Left cardiac atrium (tissue), 4 donors: Measurements from ENCODE around the gene HBE1. TPM values are rescaled to one million over a fixed set of nuclear protein-coding genes. Genes with fewer than 3 reads are reported as not detected.
"Not testable (repeated sequence)": the region's sequence is repeated elsewhere in the genome, so short reads cannot be mapped to it uniquely, and the experiment has no call there.

Experiments
- ATAC-seq, 2 donors: fragments of 200-7000 bp; cut with Tn5 transposase; one replicate each; pipeline ENCODE4 v1.9.1; 2020; ENCODE audit warnings: mild to moderate bottlenecking in 2 of 2, moderate library complexity in 2 of 2
- DNase-seq: peaks from one replicate; pipeline ENCODE4 v3.0.0-alpha.2; 2020
- intact Hi-C, 2 donors: fragments of 100-400 bp; cut with DNase I; formaldehyde crosslinking; loops; one replicate each; pipeline versions ENCODE4 v1.14.1 to v1.15.1; 2022 to 2023
- long read RNA-seq: library from polyadenylated mRNA; unstranded; transcript quantifications from one replicate; pipeline ENCODE4 v2.0.0, GENCODE V29; 2021
- total RNA-seq, 2 donors: library from RNA; stranded (reverse); fragmentation: NEBNext Ultra II Directional; extraction: Animal tissue kit (Norgen Biotek cat#: 25700); gene quantifications; one replicate each; pipeline ENCODE4 v1.2.1, GENCODE V29; 2021
- donor health status: DM: no; HTN: yes; CAD: no.
- donor health status: DM: no; HTN: yes; CAD: no; lungs with severe emphysema.
- donor health status: DM: yes; HTN: yes; CAD: no.
- donor health status: Dilated cardiomyopathy.

The HBE1 gene
- not detected for total RNA-seq
- long read RNA-seq: 0 reads

DNA sequence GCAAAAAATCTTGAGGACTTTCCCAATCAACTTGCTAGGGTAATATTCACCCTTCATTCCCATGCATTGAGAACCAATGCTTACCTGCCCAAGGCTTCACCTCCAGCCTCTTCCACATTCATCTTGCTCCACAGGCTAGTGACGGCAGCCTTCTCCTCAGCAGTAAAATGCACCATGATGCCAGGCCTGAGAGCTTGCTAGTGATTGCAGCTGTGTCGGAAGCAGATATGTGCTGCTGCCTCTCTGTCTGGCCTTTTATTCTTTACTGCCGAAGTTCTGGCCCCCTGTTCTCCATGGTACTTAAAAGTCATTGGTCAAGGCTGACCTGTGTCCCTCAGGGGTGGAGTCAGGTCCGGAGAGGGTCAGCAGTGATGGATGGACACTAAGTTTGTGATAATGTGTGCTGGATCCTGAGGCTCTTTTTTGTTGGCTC is at the start of gene HBE1:
Gene HBE1 (minus strand): TSS at position 231 of the 433 bp plus-strand sequence. CDS start 55 bp downstream, at position 176.
- DNase-seq (no peak), ATAC-seq (no peak)
- intact Hi-C loops: no loop called here

DNA sequence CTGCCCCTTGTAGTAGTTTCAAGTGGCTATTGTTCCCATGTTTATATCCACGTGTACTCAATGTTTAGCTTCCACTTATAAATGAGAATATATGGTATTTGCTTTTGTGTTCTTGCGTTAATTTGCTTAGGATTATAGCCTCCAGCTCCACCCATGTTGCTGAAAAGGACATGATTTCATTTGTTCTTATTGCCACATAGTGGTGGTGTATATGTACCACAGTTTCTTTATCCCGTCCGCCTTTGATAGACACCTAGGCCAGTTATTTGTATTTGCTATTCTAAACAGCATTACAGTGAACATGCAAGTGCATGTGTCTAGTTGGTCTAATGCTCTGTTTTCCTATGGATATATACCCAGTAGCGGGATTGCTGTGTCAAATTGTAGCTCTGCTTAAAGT is 47.5 kb upstream of the HBE1 start:
- intact Hi-C loops: no loop called here
- no peak for DNase-seq

DNA sequence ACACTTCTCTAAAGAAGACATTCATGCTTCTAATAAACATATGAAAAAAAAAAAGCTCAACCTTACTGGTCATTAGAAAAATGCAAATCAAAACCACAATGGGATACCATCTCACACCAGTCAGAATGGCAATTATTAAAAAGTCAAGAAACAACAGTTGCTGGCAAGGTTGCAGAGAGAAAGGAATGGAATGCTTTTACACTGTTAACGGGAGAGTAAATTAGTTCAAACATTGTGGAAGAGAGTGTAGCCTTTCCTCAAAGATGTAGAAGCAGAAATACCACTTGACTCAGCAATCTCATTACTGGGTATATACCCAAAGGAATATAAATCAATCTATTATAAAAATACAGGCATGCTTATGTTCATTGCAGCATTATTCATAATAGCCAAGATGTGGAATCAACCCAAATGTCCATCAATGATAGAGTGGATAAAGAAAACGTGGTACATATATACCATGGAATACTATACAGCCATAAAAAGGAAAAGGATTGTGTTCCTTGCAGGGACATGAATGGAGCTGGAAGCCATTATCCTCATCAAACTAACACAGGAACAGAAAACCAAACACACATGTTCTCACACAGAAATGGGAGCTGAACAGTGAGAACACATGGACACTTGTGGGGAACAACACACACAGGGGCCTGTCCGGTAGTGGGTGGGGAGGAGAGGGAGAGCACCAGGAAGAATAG is 43.7 kb upstream of the HBE1 start:
- DNase-seq, intact Hi-C loops, ATAC-seq: not testable (repeated sequence)

More for the DNA sequence above, 47.5 kb upstream of the HBE1 start:
- ATAC-seq: no peak

DNA sequence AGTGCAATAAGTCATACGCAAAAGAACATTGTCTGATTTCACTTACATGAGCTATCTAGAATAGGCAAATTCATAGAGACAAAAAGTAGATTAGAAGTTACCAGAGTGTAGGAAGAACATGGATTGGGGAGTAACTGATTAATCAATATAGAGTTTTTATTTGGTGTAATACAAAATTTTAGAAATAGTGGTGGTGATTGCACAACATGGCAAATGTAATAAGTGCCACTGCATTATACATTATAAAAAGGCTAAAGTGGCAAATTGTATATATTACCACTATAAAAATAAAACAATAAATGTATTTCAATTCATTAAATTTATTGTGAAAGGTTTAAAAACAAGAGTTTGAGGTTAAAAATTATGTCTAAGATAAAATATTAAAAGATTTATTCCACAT is 40.7 kb upstream of the HBE1 start:
- DNase-seq (no peak), ATAC-seq (no peak)
- intact Hi-C loops: no loop called here

DNA sequence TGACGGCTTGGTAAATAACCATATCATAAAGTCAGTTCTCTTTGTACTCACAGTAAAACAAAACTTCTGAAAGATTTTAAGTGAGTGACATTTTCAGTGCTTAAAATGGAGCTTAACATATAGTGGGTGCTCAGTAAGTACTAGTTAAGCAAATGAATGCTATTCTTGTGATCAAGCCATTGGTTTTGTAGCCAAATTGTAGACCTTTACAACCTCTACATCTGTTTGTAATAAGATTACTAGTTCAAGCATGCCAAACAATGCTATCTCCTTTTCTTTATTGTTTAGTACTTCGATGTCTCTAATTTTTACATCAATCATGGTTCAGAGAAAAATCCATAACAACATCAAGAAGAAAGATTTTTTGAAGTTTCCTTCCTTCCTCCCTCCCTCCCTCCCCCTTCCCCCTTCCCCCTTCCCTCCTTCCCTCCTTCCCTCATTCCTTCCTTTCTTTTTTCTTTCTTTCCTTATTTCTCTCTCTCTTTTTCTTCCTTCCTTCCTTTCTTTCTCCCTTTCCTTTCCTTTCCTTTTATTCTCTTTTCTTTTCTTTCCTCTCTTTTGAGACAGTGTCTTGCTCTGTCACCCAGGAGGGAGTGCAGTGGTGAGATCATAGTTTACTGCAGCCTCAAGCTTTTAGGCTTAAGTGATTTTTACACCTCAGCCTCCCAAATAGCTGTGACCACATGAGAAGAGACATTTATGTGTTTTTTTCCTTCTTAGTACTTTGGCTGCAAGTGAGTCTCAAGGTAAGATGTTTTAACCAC is 37.7 kb upstream of the HBE1 start:
- no peak for DNase-seq
- ATAC-seq: no peak
- intact Hi-C loops: no loop called here

DNA sequence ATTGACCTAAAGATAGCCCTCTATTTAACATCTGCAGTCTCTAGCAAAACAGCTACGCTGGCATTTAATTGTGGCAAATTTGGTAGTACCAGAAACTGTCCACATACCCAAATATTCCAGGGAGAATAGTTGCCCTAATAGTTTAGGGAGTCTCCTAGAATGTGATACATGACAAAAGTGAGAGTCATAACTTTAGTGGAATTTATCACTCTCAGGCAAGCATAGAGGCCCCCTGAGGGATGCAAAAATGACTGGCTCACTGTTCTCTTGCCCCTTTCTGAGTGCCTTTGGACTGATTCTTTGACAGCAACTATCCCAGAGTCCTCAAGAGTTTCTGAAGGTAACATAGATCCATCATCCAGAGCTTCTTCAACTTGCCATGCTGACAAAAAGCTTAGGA is 34.3 kb upstream of the HBE1 start:
- DNase-seq (no peak), ATAC-seq (no peak)
- intact Hi-C loops: no loop called here

DNA sequence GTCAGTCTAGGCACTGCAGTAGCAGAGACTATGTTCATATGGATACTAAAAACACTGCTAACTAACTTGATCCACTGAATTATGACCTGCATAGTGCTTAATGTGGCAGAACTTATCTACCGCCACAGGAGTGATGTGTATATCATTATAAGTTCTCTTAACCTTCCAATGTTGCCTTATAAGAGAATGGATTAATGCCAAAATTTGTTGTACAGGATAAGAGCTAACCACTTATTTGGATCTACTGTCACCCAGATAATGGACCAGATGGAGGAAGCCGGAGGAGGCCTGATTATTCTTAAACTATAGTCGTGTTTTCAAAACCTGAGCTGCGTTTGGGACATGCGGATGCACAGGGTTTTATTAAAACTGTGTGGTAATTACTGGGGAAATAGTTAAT is 33.9 kb upstream of the HBE1 start:
- no peak for ATAC-seq
- intact Hi-C loops: no loop called here
- no peak for DNase-seq

DNA sequence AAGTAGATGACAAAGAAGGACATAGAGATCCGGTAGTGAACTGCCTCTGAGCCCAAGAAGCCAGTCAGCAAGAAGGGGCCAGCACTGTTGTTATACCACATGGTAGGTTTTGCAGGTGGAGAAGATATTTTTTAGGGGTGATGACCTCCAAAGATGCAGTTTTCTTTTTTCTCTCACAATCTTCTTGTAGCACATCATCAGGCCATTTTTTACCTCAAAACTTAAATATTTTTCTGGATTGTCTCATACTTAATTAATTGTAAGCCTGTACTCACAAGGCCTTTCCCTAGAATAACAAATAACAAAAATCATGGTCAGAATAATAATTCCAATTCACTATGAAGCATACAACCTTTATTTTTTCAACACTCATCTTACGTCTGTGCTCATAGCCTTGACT is 32.1 kb upstream of the HBE1 start, which contains the start of gene OR51B4:
Gene OR51B4 (minus strand): TSS at position 101 of the 400 bp plus-strand sequence. CDS start 0 bp downstream, at position 101.
- DNase-seq: no peak
- intact Hi-C loops: no loop called here
- no peak for ATAC-seq

DNA sequence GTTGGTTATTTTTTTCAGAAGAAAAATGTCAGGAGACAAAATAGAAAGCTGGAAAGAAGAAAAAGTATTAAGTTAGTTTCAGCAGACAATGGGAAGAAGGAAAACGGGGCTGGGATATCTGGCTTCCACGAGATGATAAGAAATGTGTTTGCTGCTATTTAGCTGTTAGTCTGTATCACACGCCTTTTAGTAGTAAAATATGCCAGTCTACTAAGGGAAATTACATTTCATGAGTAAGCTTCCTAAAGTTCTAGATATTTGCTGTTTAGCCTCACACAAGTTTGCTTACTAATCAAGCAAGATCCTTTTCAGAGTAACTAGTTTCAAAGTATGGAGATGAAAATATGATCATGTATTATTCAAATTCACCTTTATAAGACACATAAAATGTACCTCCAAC is 30.5 kb upstream of the HBE1 start:
- no peak for ATAC-seq
- intact Hi-C loops: no loop called here
- no peak for DNase-seq

DNA sequence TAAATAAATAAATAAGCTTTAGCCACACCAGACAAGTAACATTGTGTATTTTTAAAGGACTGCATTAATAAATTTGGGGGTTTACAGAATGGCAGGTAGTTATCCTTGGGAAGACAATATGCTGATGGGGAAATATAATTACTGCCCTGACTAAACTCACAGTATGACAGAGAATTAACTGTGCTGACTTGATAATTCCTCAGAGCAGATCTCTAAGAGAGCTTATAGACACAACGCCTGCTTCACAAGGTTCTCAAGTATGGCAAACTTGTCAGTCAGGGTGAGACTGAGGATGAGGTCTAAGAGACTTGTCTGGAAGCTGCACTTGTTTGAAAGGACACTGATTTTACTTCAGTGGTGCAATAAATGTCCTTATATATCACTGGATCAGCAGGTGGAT is 28.7 kb upstream of the HBE1 start:
- intact Hi-C loops: no loop called here
- DNase-seq (no peak), ATAC-seq (no peak)

DNA sequence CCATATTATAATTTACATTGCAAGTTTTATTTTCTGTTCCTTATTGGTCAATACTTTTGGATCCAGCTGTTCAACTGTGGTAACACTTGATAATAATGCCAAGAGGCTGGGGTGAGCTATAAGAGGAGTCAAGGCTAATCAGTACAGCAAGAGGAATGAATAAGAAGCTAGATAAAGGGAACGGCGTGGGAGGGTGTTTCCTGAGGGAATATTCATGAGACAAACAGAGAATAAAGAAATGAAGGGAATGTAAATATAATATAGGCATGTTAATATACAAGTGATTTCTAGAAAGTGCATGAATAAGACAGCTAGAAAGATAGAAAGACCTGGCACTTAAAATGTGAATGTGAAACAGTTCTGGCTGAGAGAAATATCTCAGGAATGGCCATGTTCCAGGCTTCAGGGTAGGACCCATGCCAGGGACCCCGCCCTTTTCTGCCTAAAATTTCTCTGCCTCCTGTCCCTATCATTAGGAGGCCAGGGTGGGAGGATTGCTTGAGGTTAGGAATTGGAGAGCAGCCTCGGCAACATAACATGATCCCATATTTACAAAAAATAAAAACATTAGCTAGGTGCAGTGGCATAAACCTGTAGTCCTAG is 28.1 kb upstream of the HBE1 start:
- ATAC-seq (no peak), DNase-seq (no peak)
- intact Hi-C loops: no loop called here

DNA sequence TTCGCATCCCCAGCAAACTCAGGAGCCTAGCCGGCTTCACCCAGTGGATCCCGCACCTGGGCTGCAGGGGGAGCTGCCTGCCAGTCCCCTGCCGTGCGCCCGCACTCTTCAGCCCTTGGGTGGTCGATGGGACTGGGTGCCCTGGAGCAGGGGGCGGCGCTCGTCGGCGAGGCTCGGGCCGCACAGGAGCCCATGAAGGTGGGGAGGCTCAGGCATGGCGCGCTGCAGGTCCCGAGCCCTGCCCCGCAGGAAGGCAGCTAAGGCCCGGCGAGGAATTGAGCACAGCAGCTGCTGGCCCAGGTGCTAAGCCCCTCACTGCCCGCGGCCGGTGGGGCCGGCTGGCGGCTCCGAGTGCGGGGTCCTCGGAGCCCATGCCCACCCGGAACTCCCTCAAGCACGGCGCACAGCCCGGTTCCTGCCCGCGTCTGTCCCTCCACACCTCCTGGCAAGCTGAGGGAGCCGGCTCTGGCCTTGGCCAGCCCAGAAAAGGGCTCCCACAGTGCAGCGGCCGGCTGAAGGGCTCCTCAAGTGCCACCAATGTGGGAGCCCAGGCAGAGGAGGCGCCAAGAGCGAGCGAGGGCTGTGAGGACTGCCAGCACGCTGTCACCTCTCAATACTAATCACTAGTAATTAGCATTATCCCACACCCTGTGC is 24.7 kb upstream of the HBE1 start:
- intact Hi-C loops, DNase-seq, ATAC-seq: not testable (repeated sequence)

DNA sequence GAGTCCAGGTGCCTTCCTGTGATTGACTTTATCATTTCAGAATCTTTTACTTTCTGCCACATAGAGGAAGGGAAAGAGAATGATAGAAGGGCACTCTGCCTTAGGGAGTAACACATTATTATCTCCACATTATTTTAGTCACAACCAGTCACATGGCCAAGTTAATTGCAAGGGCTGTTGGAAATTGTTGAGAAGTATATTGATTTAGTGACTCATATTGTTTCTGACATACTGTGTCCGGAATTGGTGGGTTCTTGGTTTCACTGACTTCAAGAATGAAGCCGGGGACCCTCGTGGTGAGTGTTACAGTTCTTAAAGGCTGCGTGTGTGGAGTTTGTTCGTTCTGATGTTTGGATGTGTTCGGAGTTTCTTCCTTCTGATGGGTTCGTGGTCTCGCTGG is 23.3 kb upstream of the HBE1 start:
- intact Hi-C loops: no loop called here
- no peak for DNase-seq
- ATAC-seq: no peak

DNA sequence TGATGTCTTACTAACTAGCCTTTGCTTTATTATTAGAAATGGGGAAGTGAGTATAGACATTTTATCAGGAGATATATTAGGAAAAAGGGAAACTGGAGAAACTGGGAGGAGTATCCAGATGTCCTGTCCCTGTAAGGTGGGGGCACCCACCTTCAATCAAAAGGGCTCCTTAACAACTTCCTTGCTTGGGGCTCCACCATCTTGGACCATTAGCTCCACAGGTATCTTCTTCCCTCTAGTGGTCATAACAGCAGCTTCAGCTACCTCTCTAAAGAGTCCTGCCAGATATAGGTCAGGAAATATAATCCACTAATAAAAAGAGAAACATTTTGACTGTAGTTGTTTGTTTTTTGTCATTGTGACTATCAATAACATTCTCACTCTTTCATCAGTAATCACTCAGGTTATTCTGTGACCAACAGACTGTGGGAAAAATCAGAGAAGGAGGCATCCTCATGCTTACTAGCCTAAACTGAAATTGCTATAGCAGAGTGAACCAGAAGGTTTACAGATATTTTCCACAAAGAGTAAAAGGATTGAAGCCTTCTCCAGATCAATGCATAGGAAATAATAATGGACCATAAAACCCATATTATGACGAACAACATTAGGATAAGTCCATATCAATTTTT is 21.6 kb upstream of the HBE1 start:
- intact Hi-C loops: no loop called here
- no peak for DNase-seq
- no peak for ATAC-seq

DNA sequence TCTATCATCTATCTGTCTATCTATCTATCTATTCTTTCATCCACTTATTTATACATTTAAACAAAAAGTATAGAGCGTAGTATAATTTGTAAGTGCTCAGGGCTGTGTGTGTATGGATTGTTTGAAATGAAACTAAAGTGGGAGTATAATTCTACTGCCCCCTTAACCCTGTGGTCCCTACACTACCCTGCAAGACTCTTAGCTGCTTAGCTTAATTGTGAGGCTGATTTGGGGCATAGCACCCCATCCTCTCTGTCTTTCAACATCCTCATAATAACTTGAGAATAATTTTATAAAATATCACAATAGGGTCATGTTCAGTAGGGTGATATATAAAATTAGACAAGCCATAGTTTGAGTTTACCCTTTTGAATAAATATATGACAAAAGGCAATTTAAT is 20.4 kb upstream of the HBE1 start:
- DNase-seq (no peak), ATAC-seq (no peak)
- intact Hi-C loops: no loop called here

DNA sequence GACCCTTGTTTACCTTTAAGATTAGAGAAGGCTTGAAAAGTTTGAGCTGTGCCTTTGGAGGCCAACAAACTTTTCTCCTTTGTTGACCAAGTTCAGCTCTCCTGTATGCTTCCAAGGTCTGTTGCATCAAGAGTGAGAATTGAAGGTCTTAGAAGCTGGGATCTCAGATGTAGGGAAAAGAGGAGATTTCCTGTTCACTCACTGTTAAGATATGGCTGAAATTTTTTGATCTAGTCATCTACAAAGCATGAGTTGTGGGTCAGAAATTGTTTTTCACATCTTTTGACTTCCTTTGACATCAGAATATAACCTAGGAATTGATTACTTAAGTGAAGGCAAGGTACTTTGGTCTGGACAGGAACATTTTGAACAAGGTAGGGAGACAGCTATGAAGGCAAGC is 20.0 kb upstream of the HBE1 start:
- no peak for ATAC-seq
- intact Hi-C loops: no loop called here
- DNase-seq: no peak

DNA sequence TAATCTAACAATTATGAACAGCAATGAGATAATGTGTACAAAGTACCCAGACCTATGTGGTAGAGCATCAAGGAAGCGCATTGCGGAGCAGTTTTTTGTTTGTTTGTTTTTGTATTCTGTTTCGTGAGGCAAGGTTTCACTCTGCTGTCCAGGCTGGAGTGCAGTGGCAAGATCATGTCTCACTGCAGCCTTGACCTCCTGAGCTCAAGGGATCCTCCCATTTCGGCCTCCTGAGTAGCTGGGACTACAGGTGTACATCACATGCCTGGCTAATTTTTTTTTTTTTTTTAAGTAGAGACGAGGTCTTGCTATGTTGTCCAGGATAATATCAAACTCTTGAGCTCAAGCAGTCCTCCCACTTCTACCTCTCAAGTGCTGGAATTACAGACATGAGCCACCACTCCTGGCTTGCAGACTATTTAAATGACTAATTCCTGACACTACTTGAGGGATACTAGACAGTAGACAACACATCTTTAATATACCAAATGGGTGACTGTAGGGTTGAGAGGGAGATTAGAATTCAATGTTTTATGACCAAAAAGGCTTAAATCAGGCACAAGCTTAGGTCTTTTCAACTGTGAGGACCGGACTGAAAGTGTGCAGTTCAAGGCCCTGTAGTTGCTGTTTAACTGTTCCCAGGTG is 19.3 kb upstream of the HBE1 start:
- DNase-seq (no peak), ATAC-seq (no peak)
- intact Hi-C loops: no loop called here

DNA sequence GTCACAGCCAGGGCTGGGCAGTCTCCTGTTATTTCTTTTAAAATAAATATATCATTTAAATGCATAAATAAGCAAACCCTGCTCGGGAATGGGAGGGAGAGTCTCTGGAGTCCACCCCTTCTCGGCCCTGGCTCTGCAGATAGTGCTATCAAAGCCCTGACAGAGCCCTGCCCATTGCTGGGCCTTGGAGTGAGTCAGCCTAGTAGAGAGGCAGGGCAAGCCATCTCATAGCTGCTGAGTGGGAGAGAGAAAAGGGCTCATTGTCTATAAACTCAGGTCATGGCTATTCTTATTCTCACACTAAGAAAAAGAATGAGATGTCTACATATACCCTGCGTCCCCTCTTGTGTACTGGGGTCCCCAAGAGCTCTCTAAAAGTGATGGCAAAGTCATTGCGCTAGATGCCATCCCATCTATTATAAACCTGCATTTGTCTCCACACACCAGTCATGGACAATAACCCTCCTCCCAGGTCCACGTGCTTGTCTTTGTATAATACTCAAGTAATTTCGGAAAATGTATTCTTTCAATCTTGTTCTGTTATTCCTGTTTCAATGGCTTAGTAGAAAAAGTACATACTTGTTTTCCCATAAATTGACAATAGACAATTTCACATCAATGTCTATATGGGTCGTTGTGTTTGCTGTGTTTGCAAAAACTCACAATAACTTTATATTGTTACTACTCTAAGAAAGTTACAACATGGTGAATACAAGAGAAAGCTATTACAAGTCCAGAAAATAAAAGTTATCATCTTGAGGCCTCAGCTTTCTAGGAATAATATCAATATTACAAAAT is 18.6 kb upstream of the HBE1 start:
- intact Hi-C loops: no loop called here
- peak in 1 of 2 donors; percentile 51 for ATAC-seq
- DNase-seq: no peak
